Measurements from ENCODE around the gene HCN1.

The HCN1 gene

DNA sequence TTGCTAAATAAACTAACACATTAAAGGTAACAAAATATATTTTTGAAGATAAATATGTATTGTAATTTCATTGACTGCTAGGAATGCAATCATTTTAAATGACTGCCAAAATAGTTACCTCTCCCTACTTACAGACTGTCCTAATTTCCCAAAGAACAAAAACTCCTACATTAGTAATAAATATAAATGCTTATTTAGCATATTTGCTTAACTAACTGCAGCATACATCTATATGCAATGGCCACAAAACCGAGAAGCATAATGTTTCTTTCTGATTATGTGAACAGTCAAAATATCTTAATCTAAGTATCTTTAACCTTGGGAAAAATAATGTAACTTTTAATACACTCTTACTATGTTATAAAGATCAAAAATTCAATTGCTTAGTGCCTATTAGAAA is 431.7 kb downstream of the HCN1 start:
- Histone ChIP-seq H3K27me3 (ENCODE audit: control insufficient read depth, low read length) (no peaks in the 10 kb centered on the region), H3K27ac (ENCODE audit: low read depth, low read length) (no peak overlapping the region)

DNA sequence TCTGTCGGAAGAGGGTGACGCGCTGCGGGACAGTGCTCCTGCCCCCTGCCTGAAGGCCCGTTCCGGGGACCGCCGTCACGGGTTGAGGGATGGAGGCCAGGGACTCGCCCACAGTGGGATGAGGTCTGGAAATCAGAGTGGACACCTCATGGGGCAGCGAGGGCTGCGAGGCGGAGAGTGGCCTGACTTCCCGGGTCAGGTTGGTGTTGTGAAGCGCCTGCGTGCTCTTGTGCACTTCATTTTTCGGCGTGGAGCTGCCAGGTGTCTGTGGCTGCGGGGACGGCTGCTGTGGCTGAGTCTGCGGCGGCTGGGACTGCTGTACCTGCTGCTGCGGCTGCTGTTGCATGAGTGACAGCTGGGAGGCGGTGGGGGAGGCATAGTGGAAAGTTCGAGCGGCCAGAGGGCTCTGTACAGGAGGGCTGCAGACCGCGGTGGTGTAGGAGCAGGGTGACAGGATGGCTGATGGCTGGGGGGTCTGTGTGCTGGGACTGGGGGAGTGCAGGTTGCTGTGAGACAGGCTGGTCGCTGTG is 434.1 kb downstream of the HCN1 start:
- no peaks in the 10 kb centered on the region for H3K27me3 ChIP-seq (ENCODE audit: control insufficient read depth, low read length)
- no peak overlapping the region for H3K4me3 ChIP-seq (ENCODE audit: low read length)
- H3K9me2 ChIP-seq (replicated peaks; ENCODE audit: control insufficient read depth, low read length): no peaks in the 10 kb centered on the region
- TF ChIP-seq, protein P1, sequence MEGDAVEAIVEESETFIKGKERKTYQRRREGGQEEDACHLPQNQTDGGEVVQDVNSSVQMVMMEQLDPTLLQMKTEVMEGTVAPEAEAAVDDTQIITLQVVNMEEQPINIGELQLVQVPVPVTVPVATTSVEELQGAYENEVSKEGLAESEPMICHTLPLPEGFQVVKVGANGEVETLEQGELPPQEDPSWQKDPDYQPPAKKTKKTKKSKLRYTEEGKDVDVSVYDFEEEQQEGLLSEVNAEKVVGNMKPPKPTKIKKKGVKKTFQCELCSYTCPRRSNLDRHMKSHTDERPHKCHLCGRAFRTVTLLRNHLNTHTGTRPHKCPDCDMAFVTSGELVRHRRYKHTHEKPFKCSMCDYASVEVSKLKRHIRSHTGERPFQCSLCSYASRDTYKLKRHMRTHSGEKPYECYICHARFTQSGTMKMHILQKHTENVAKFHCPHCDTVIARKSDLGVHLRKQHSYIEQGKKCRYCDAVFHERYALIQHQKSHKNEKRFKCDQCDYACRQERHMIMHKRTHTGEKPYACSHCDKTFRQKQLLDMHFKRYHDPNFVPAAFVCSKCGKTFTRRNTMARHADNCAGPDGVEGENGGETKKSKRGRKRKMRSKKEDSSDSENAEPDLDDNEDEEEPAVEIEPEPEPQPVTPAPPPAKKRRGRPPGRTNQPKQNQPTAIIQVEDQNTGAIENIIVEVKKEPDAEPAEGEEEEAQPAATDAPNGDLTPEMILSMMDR (IDR thresholded peaks at IDR 0.05; ENCODE audit: low read depth, low read length, poor library complexity, severe bottlenecking): no peak
- no peak for TF ChIP-seq EZH2phosphoT487 (IDR thresholded peaks at IDR 0.05; ENCODE audit: borderline replicate concordance, low read length)
- H3K36me3 ChIP-seq (ENCODE audit: control insufficient read depth, low read length): no peaks in the 10 kb centered on the region
- no peaks in the 10 kb centered on the region for H3K79me2 ChIP-seq (ENCODE audit: control insufficient read depth, low read length)
- no peaks in the 10 kb centered on the region for H3K4me1 ChIP-seq (ENCODE audit: control insufficient read depth, low read length)
- H3F3A ChIP-seq (ENCODE audit: control insufficient read depth, insufficient read depth): no peaks in the 10 kb centered on the region
- no peak overlapping the region for H3K27ac ChIP-seq (ENCODE audit: low read depth, low read length)
- H3K9me3 ChIP-seq (ENCODE audit: control insufficient read depth, insufficient read depth, low read length): no peaks in the 10 kb centered on the region; the same call in 1 of the 2 replicates
- no peak overlapping the region for H3K4me2 ChIP-seq (ENCODE audit: low read length)
- no peaks in the 10 kb centered on the region for H4K20me1 ChIP-seq (ENCODE audit: control insufficient read depth, insufficient read depth, low read depth, low read length)

More for the DNA sequence above, 431.7 kb downstream of the HCN1 start:
- Histone ChIP-seq H3K36me3 (ENCODE audit: control insufficient read depth, low read length) (no peaks in the 10 kb centered on the region), H4K20me1 (ENCODE audit: control insufficient read depth, insufficient read depth, low read depth, low read length) (no peaks in the 10 kb centered on the region), H3K79me2 (ENCODE audit: control insufficient read depth, low read length) (no peaks in the 10 kb centered on the region), H3K4me3 (ENCODE audit: low read length) (no peak overlapping the region), H3K4me1 (ENCODE audit: control insufficient read depth, low read length) (no peaks in the 10 kb centered on the region), H3K9me3 (ENCODE audit: control insufficient read depth, insufficient read depth, low read length) (no peaks in the 10 kb centered on the region; the same call in 1 of the 2 replicates), H3K4me2 (ENCODE audit: low read length) (no peak overlapping the region), H3K9me2 (replicated peaks; ENCODE audit: control insufficient read depth, low read length) (no peaks in the 10 kb centered on the region), H3F3A (ENCODE audit: control insufficient read depth, insufficient read depth) (no peaks in the 10 kb centered on the region)
- TF ChIP-seq, protein P1 (IDR thresholded peaks at IDR 0.05; ENCODE audit: low read depth, low read length, poor library complexity, severe bottlenecking): no peak
- TF ChIP-seq EZH2phosphoT487 (IDR thresholded peaks at IDR 0.05; ENCODE audit: borderline replicate concordance, low read length): no peak

GRCh38 chr5:45261125-45261524 is 435.1 kb downstream of the HCN1 start:
- no peaks in the 10 kb centered on the region for H3K79me2 ChIP-seq (ENCODE audit: control insufficient read depth, low read length)
- H3K27me3 ChIP-seq (ENCODE audit: control insufficient read depth, low read length): no peaks in the 10 kb centered on the region
- no peaks in the 10 kb centered on the region; the same call in 1 of the 2 replicates for H3K9me3 ChIP-seq (ENCODE audit: control insufficient read depth, insufficient read depth, low read length)
- H3K4me3 ChIP-seq (ENCODE audit: low read length): no peak overlapping the region
- no peak overlapping the region for H3K27ac ChIP-seq (ENCODE audit: low read depth, low read length)
- H3F3A ChIP-seq (ENCODE audit: control insufficient read depth, insufficient read depth): no peaks in the 10 kb centered on the region
- no peaks in the 10 kb centered on the region for H3K9me2 ChIP-seq (replicated peaks; ENCODE audit: control insufficient read depth, low read length)
- TF ChIP-seq EZH2phosphoT487 (IDR thresholded peaks at IDR 0.05; ENCODE audit: borderline replicate concordance, low read length): no peak
- TF ChIP-seq, protein P1 (IDR thresholded peaks at IDR 0.05; ENCODE audit: low read depth, low read length, poor library complexity, severe bottlenecking): no peak
- H4K20me1 ChIP-seq (ENCODE audit: control insufficient read depth, insufficient read depth, low read depth, low read length): no peaks in the 10 kb centered on the region
- H3K4me2 ChIP-seq (ENCODE audit: low read length): no peak overlapping the region
- no peaks in the 10 kb centered on the region for H3K36me3 ChIP-seq (ENCODE audit: control insufficient read depth, low read length)
- no peaks in the 10 kb centered on the region for H3K4me1 ChIP-seq (ENCODE audit: control insufficient read depth, low read length)
